Activated T-cell treated with anti-CD3 and anti-CD28 coated beads for 1 hour (primary cell): Measurements from ENCODE around the gene PANK2.
"Not testable (repeated sequence)": the region's sequence is repeated elsewhere in the genome, so short reads cannot be mapped to it uniquely, and the experiment has no call there.

Source experiments
- DNase-seq: peaks from one replicate; pipeline ENCODE4 v3.0.0-alpha.2; 2020; ENCODE audit warnings: low read depth

The PANK2 gene

DNA sequence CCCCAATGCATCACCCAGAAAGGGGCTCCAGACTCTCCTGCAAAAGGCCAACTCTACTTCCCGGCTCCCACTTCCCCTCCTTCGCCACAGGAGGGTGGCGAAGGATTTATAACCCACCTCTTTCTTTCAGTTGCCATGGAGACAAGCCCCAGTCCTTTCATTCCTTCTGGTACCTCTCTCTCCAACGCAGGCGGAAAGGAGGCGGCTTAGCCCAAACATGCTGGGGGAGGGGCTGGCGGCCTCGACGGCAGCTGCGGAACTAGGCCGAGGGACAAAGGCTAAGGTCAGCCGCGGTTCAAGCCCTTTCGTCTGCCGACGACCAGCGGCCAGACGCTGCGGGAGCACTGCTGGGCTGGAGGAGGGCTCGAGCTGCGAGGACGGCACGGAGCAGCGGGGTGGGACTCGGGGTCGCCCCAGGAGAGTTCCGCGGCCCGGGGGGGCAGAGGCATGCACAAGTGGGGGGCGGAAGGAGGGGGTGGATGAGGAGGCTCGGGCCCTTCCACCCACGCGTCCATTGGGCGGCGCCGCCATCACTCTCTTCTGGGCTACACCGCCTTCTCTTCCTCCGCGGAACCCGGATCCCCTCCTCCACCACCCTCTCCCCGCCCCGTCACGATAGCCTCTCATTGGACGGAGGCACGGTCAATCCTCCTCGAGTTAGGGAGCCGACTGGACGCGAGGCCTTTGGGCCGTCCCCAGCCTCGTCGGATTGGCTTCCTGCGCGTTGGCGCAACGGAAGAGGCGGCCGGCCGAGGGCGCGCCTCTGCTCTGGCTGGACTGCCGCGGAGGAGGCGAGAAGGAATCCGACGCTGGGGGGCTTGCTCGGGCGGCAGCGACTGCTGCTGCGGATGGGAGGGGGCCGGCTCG lies at the start of gene PANK2:
Gene PANK2, plus strand, starts transcription at position 766 of the 867 bp plus-strand sequence.
- DNase-seq: peak; percentile 94

DNA sequence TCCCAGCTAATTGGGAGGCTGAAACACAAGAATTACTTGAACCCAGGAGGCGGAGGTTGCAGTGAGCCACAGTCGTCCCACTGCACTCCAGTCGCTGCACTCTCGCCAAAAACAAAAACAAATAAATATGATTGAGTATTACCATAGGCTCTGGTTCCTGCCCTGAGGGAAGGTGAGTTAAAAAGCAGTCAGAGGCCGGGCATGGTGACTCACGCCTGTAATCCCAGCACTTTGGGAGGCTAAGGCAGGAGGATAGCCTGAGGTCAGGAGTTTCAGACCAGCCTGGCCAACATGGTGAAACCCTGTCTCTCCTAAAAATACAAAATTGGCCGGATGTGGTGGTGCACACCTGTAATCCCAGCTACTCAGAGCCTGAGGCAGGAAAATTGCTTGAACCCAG lies 49.0 kb upstream of the PANK2 start:
- not testable (repeated sequence) for DNase-seq

DNA sequence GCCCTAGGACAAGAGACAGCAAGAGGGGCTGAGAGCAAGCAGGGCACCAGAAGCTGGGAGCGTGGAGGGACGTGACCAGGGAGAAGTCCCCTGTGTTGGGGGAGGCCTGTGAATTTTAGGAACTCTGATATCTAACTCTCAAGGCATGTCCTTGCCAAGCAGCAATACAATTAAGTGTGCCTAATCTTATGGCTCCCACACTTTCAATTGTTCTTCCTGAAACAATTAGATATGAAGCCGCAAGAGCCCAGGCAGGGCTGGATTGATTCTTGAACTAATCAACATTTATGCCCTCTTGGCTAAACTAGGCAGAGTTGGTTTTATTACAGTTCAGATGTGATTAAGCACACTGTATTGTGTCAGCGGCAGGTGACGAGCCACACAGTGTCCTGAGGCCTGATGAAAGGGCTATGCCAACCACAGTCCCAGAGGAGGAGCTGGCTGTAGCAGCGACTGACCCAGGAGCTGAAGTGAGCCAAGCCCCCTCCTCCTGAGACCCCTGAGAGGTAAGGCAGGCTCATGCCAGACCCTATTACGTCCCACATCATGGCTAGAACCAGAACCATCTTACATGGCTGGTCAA lies 46.7 kb upstream of the PANK2 start:
- no peak for DNase-seq

DNA sequence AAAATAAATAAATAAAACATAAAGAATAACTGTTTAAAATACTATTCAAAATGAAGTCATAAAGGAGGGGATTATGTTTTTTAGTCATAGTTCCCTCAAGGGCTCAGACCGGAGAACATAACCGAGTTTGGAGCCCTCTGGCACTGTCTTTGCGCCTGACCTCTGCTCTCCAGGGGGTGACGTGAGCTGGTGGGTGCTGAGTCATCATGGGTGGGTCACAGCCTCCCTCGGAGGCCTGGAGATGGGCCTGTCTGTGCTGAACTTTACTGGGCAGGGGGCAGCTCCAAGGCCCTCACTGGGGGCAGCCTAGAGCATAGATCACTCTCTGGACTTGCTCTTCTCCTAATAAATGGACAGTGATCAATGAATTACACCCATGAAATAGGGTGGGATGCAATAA lies 45.7 kb upstream of the PANK2 start:
- no peak for DNase-seq

DNA sequence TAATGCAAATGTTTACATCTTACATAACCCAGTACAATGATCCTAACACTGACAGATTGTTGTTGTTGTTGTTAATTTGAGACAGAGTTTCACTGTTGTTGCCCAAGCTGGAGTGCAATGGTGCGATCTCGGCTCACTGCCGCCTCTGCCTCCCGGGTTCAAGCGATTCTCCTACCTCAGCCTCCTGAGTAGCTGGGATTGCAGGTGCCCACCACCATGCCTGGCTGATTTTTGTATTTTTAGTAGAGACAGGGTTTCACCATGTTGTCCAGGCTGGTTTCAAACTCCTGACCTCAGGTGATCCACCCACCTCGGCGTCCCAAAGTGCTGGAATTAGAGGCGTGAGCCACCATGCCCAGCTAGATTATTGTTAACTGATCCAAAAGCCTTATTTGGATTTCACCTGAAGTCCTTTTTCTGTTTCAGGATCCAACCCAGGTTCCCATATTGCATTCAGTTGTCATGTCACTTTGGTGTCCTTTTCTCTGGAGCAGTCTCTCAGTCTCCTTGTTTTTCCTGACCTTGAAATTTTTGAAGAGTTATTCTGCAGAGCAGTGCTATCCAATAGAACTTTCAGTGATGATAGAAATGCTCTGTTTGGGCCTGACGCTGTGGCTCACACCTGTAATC lies 45.1 kb upstream of the PANK2 start:
- DNase-seq: not testable (repeated sequence)

DNA sequence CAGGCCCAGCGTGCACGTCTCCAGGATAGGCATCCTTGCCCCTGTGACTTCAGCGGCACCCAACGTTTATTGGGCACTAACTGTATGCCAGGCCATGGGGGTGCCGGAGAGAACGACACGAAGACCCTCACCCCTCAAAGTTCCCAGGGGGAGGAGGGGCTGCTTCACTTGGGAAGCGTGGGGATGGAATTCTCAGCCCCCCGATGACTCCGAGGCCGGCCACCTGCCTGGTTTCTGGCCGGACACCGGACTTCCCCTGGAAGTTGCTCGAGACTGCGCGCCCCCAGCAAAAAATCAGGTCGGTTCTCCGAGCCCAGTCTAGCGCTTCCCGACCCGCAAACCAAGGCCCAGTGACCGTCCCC lies 42.8 kb upstream of the PANK2 start:
- no peak for DNase-seq

DNA sequence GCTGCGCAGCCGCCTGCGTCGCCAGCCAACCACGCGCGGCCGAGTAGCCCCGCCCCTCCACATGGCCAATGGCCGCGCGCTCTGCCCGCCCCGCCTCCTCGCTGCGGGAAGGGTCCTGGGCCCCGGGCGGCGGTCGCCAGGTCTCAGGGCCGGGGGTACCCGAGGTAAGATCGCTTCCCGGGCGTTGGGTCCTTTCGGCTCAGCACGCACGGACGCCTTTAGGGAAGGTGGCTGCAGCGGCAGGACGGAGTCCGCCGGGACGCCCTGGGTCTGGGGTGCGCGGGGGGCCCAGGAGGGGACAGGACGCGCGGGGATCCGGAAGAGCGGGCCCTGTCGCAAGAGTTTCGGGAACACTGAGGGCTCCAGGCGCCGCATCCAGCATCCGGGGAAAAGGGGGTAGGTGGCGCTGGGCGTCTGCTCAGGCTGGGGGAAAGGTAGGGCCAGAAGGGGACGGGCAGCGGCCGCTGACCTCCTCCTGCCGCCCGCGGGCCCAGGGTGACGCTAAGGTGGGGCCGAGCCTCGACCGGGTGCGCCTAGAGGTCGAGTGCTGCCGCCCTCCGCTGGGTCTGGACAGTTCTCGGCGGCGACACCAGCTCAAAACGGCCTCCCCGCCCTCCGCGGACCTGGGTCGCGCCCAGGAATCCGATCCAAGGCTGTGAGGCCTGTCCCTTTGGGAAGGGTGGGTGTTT lies 42.3 kb upstream of the PANK2 start, which contains the start of gene MAVS:
Gene MAVS, plus strand, starts transcription at position 95 of the 689 bp plus-strand sequence. CDS start 7,791 bp downstream, outside the sequence.
- peak; percentile 78 for DNase-seq

DNA sequence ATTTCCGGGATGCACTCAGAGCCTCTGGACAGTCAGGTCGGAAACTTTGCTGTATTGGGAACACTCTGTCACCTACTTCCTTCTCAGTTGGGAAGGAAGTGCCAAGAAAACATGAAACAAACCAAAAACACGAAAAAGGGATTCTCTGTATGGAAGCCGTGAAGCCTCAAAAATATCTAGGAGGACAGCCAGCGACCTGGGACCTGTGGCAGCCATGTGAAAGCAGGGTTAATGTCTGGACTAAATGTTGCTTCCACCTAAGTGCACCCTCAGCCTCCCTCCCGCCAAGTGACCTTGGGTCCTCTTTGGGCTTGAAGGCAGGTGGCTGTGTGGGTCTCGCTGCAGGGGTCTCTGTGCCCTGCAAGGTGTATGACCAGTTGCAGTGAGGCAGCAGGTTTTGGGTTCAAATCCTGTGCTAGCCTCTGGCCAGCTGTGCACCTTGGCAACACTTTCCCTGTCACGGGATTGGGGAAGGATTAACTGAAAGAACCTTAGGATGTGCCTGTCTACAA lies 41.7 kb upstream of the PANK2 start:
- DNase-seq: no peak

DNA sequence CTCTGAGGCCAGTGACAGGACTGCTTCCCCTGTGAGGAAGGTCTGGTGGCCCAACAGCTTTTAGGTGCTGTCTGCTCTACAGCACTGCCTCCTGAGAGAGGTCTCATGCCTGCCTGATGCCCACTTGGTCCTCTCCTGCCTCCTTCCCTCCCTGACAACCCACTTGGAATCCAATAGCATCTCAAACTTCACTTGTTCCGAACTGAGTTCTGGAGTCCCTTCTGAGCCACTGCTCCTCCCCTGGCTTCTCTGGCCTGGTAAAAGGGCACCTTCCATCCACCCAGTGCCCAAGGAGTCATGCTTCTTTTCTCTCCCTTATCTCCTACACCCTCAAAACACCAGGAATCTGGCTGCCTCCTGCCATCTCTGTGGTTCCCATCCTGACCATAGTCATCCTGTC lies 40.6 kb upstream of the PANK2 start:
- no peak for DNase-seq

DNA sequence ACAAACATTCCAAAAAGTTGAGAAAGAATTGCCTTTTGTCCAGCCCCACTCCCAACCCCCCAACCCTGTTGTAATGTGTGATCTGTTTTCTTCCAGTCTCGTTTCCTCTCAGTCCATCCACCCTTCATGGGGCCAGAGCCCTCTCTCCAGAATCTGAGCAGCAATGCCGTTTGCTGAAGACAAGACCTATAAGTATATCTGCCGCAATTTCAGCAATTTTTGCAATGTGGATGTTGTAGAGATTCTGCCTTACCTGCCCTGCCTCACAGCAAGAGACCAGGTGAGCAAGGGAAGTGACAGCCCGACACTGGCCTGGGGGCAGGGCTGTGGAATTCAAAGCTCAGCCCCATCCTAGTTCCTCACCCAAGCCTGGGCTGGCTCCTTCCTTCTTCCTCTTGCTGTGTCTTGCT lies 34.7 kb upstream of the PANK2 start:
- no peak for DNase-seq

DNA sequence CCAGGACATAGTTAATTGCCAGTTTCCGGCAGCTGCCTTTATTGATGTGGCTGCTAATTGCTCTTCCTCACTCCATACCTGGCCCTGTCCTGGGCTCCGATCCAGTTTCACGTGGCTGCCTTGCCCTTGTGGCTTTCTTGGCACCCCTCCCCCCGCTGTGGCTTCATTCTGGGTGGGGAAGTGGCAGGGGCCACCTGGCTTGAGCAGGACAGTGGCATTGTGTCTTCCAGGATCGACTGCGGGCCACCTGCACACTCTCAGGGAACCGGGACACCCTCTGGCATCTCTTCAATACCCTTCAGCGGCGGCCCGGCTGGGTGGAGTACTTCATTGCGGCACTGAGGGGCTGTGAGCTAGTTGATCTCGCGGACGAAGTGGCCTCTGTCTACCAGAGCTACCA lies 31.8 kb upstream of the PANK2 start:
- DNase-seq: no peak

DNA sequence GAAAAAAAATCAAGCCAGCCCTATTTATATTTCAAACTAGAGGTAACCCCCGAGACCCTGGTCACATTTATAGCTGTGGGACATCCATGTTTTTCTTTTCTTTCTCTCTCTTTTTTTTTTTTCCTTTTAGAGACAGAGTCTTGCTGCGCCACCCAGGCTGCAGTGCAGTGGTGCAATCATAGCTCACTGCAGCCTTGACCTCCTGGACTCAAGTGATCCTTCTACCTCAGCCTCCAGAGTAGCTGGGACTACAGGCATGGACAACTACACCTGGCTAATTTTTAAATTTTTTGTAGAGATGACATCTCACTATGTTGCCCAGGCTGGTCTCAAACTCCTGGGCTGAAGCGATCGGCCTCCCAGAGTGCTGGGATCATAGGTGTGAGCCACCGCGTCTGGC lies 30.5 kb upstream of the PANK2 start:
- no peak for DNase-seq

DNA sequence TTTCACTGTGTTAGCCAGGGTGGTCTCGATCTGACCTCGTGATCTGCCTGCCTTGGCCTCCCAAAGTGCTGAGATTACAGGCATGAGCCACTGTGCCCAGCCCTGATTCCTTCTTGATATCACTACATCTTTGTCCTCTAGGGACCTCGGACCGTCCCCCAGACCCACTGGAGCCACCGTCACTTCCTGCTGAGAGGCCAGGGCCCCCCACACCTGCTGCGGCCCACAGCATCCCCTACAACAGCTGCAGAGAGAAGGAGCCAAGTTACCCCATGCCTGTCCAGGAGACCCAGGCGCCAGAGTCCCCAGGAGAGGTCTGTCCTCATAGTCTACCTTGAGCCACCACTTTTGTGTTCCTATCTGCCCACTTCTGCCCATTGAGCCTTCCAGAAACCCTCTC lies 28.0 kb upstream of the PANK2 start:
- DNase-seq: no peak

DNA sequence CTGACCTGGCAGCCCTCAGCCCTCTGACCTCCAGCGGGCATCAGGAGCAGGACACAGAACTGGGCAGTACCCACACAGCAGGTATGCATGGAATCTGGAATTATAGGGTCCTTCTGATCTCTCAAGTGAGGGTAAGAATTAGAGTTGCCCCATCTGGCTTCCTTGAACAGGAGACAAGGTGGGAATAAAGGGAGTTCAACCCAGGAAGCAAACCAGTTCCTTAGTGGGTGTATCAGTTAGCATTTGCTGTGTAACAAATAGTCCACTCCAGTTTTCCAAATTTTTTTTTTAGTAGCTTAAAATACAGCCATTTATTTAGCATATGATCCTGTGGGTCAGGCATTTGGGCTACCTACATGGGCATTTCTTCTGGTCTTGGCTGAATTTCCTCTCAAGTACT lies 26.9 kb upstream of the PANK2 start:
- DNase-seq: no peak

DNA sequence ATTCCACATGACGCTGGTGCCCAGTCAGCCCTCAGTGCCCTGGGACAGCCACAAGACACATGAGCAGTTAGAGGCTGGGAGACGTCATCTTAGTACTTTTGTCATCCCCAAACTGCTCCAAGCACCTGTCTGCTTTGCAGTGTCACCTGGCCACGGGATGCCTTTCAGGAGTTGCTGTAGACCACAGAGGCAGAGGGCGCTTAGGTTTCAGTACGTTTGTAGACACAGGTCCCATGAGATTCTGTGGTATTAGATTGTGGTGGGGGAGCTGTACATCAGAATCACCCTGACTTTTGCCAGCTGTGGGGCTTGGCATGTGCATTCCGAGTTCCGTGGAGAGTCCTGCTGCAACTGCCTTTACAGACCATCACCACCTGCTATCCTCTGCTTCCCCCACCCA lies 25.9 kb upstream of the PANK2 start:
- no peak for DNase-seq

DNA sequence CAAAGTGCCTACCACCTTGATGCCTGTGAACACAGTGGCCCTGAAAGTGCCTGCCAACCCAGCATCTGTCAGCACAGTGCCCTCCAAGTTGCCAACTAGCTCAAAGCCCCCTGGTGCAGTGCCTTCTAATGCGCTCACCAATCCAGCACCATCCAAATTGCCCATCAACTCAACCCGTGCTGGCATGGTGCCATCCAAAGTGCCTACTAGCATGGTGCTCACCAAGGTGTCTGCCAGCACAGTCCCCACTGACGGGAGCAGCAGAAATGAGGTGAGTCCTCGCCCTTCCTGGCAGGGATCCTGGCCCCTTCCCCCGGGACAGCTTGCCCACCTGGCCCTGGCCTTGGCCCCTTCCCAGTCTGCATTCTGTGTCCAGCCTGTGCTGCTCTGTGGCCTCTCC lies 24.7 kb upstream of the PANK2 start:
- DNase-seq: no peak

DNA sequence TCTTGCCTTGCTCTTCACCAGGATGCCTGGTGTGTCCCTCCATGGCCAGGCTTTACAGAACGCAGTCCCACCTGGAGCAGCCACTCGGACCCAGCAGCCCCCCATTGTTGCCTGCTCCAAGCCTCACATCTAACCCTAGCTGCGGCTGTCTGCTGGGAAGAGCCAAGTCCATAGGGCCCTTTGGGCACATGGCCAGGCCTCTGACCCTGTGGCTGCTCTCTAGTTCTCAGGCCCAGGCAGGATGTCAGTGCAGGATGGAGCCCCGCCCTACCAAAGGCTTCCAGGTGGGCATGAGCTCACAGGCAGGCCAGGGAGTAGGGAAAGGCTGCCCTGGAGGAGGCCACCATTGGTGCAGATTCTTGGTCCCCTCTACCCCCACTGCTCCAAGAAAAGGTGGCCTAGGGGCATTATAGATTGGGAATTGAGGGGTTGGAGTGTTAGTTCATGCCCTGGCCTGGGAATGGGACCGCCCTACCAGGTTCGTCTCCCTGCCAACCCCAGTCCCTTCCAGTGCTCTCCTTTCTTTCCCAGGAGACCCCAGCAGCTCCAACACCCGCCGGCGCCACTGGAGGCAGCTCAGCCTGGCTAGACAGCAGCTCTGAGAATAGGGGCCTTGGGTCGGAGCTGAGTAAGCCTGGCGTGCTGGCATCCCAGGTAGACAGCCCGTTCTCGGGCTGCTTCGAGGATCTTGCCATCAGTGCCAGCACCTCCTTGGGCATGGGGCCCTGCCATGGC lies 23.9 kb upstream of the PANK2 start:
- DNase-seq: no peak

DNA sequence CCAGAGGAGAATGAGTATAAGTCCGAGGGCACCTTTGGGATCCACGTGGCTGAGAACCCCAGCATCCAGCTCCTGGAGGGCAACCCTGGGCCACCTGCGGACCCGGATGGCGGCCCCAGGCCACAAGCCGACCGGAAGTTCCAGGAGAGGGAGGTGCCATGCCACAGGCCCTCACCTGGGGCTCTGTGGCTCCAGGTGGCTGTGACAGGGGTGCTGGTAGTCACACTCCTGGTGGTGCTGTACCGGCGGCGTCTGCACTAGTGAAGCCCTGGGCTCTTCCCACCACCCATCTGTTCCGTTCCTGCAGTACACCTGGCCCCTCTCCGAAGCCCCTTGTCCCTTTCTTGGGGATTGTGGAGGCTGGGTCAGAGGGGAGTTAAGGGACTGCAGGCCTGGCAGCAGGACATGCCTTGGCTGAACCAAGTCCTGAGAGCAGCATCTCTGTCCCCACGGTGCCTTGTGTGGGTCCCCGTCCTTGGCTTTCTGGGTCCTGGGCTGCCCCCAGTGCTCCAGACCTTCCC lies 23.2 kb upstream of the PANK2 start:
- DNase-seq: no peak

DNA sequence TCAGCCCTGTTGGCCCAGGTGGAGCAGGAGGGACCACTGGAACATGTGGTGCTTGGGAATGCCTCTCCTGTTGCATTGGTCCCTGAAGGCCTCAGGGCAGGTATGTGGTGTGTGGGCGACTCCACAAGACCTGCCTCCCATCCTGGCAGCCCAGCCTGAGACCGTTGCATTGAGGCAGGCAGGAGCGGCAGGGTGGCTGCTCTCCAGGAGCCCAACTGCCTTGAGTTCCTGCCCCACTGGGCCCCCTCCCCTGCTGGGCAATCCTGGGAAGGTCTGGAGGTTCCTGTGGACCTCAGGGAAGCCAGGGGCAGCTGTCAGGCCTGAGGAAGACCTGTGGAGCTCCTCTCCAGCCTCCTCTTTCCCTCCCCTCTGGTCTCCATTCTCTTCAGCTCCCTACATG lies 22.7 kb upstream of the PANK2 start:
- no peak for DNase-seq

DNA sequence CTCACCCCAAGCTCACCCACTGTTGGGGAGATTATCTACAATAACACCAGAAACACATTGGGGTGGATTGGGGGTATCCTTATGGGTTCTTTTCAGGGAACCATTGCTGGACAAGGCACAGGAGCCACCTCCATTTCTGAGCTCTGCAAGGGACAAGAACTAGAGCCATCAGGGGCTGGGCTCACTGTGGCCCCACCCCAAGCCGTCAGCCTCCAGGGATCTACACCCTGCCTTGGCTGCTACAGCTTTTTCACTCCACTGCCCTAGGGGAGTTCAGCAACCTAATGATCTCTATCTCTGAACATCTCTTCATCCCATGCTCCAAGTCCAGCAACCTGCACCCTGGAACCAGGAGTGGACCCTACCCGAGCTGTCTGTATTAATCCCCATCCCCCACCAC lies 21.4 kb upstream of the PANK2 start:
- no peak for DNase-seq

DNA sequence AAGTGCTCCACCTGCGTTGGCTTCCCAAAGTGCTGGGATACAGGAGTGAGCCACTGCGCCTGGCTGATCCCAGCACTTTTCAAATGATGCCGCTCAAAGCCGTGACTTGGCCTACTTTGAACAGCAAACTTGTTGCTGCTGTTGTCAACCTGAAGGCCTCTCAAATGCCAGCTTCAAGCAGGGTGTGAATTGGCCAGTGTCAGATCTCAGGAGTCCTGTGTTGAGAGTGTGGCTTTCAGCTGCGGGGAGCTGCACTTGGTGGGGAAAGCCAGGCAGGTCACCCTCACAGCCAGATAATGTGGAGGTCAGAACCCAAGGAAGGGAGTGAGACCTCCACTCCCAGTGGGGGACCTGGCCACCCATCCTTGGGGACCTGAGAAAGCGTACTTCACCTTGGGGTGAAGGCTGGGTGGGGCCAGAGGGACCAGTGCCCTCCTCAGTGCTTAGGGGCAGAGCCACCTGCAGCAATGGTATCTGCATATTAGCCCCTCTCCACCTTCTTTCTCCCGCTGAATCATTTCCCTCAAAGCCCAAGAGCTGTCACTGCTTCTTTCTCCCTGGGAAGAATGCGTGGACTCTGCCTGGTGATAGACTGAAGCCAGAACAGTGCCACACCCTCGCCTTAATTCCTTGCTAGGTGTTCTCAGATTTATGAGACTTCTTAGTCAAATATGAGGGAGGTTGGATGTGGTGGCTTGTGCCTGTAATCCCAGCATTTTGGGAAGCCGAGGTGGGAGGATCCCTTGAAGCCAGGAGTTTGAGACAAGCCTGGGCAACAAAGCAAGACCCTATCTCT lies 19.1 kb upstream of the PANK2 start:
- DNase-seq: no peak
